Measurements from ENCODE around the gene CFAP69.
"Not testable (repeated sequence)": the region's sequence is repeated elsewhere in the genome, so short reads cannot be mapped to it uniquely, and the experiment has no call there.

CFAP69 gene

DNA sequence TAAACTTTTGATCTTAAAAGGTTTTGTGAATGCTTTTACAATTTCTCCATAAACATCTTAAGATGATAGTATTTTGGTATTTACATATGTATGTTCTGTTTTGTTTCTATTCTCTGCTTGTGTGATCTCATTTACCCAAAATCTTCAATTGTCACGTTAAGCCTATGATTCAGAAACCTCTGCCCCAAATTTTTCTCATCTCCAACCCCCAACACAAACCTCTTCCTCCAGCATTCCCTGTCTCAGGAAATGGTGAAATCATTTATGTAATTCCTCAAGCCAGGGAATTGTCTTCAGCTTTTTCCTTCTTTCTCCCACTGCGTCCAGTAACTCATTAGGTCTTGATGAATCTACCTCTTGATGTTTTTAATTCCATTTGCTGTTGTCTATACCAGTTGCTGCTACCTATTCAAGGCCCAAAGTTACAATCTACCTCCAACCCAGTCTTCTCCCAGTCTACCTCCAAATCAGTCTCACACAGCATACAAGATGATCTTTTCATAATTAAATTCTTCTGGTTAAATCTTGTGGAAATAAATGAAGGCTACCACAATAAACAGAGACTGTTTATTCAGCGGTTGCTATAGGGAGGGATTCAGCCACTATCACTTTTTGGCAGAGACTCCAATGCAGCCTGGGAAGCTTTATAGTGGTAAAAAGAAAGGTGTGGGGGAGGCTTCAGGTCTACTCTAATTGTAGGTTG is 5.8 kb downstream of the CFAP69 start:
- Histone ChIP-seq H3K36me3 (ENCODE audit: insufficient read depth, low read length) (no peaks in the 10 kb centered on the region), H3K27ac (ENCODE audit: low read depth, low read length) (peak overlapping the region; percentile 93), H3K4me3 (ENCODE audit: low read depth, low read length) (peak overlapping the region; percentile 33), H2AFZ (ENCODE audit: low read length, unreplicated experiment) (peak overlapping the region; percentile 55), H3K79me2 (ENCODE audit: control insufficient read depth, insufficient read depth, low read length, unreplicated experiment) (no peaks in the 10 kb centered on the region), H3K27me3 (ENCODE audit: insufficient read depth, low read length) (no peaks in the 10 kb centered on the region), H3K4me1 (ENCODE audit: control insufficient read depth, insufficient read depth, low read length, unreplicated experiment) (peaks cover 23% of the 10 kb centered on the region)

DNA sequence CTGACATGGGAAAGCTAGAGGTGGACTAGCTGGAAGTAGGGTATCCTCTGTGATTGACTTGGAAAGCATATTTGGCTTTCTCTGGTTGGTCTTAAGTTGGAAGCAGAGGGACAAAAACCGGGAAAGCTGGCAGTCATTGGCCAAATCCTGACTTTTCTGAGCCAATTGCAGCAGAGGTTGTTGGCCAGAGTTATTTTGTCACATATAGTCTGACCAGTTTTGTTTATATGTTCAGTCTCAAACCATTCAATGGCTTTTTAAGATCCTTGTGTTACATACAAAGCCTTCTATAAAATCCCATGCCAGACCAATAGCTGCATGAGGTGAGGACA is 6.3 kb downstream of the CFAP69 start:
- peaks cover 23% of the 10 kb centered on the region for H3K4me1 ChIP-seq (ENCODE audit: control insufficient read depth, insufficient read depth, low read length, unreplicated experiment)
- H3K27ac ChIP-seq (ENCODE audit: low read depth, low read length): peak overlapping the region; percentile 93
- no peaks in the 10 kb centered on the region for H3K36me3 ChIP-seq (ENCODE audit: insufficient read depth, low read length)
- no peaks in the 10 kb centered on the region for H3K27me3 ChIP-seq (ENCODE audit: insufficient read depth, low read length)
- H2AFZ ChIP-seq (ENCODE audit: low read length, unreplicated experiment): peak overlapping the region; percentile 55
- H3K79me2 ChIP-seq (ENCODE audit: control insufficient read depth, insufficient read depth, low read length, unreplicated experiment): no peaks in the 10 kb centered on the region
- H3K4me3 ChIP-seq (ENCODE audit: low read depth, low read length): 0 out of 2 replicates have a peak overlapping the region, but pooled peaks have one; percentile 33

DNA sequence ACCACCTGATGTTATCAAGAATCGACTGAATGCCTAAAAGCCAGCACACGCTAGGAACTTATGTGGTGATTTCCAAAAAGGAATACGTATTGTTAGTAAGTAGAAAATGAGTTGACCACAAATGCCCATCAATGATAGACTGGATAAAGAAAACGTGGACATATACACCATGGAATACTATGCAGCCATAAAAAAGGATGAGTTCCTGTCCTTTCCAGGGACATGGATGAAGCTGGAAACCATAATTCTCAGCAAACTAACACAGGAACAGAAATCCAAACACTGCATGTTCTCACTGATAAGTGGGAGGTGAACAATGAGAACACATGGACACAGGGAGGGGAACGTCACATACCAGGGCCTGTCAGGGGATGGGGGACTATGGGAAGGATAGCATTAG is 11.0 kb downstream of the CFAP69 start:
- H2AFZ ChIP-seq (ENCODE audit: low read length, unreplicated experiment); H3K36me3 ChIP-seq (ENCODE audit: insufficient read depth, low read length): not testable (repeated sequence)

DNA sequence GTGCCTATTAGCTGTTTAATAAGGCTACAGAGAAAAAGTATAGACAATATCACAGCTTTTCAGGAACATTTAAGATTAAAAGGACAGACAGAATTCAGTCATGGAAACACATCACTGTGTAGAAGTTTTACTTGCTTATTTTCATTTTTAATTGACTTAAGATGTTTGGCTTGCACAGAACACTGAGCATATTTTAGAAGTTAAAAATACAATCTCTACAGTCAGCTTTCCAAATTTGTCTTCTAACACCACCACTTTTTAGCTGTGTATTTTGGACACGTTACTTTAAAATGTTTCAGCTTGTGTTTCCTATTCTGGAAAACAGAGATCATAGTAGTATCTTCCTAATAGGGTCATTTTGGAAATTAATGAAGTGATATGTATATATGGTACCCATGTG is 11.8 kb downstream of the CFAP69 start:
- no peak overlapping the region for H3K27ac ChIP-seq (ENCODE audit: low read depth, low read length)

More for the DNA sequence above, 11.0 kb downstream of the CFAP69 start:
- H3K27ac ChIP-seq (ENCODE audit: low read depth, low read length); H3K27me3 ChIP-seq (ENCODE audit: insufficient read depth, low read length); H3K4me3 ChIP-seq (ENCODE audit: low read depth, low read length); H3K79me2 ChIP-seq (ENCODE audit: control insufficient read depth, insufficient read depth, low read length, unreplicated experiment); H3K4me1 ChIP-seq (ENCODE audit: control insufficient read depth, insufficient read depth, low read length, unreplicated experiment): not testable (repeated sequence)

DNA sequence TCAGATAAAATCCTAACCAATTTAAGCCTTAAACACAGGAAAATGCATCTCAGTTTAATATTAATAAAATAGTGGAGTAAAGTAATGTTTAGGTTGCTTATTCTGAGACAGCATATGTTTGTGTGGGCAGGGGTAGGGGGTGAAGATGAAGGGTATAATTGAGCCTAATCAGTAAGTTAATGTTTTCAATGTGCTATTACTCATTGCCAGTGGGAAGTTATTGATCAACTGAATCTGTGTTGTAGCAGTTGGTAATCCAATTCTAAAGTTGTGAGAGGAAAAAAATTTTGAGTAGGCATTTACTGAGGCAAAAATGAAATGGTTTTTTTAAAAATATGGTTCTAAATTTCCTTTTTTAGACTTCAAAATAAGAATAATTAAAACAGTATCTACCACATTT is 16.5 kb downstream of the CFAP69 start:
- Histone ChIP-seq H3K36me3 (ENCODE audit: insufficient read depth, low read length) (no peaks in the 10 kb centered on the region), H2AFZ (ENCODE audit: low read length, unreplicated experiment) (no peak overlapping the region), H3K27ac (ENCODE audit: low read depth, low read length) (no peak overlapping the region), H3K79me2 (ENCODE audit: control insufficient read depth, insufficient read depth, low read length, unreplicated experiment) (no peaks in the 10 kb centered on the region), H3K4me1 (ENCODE audit: control insufficient read depth, insufficient read depth, low read length, unreplicated experiment) (peaks cover 14% of the 10 kb centered on the region), H3K4me3 (ENCODE audit: low read depth, low read length) (no peak overlapping the region), H3K27me3 (ENCODE audit: insufficient read depth, low read length) (no peaks in the 10 kb centered on the region)

More for the DNA sequence above, 11.8 kb downstream of the CFAP69 start:
- Histone ChIP-seq H3K36me3 (ENCODE audit: insufficient read depth, low read length) (no peaks in the 10 kb centered on the region), H3K4me1 (ENCODE audit: control insufficient read depth, insufficient read depth, low read length, unreplicated experiment) (no peaks in the 10 kb centered on the region), H3K4me3 (ENCODE audit: low read depth, low read length) (no peak overlapping the region), H3K79me2 (ENCODE audit: control insufficient read depth, insufficient read depth, low read length, unreplicated experiment) (no peaks in the 10 kb centered on the region), H3K27me3 (ENCODE audit: insufficient read depth, low read length) (no peaks in the 10 kb centered on the region), H2AFZ (ENCODE audit: low read length, unreplicated experiment) (no peak overlapping the region)

DNA sequence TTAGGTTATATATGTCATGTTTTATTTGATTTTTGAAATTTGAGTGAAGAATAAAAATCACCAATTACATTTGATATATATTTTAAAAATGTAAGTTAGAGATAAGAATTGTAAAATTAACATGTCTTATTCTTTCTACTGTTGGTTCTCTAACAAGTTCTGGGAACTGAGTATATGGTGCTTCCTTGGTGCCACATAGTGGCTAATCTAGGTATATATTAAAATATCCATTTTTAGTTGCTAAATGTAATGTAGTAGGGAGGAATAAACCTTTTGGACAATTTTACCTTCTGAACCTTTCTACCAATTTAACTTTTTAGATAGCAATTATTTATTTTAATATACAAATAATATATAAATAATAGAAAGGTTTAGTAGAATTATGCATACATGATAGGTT is 17.5 kb downstream of the CFAP69 start:
- Histone ChIP-seq H3K36me3 (ENCODE audit: insufficient read depth, low read length) (no peaks in the 10 kb centered on the region), H3K27ac (ENCODE audit: low read depth, low read length) (no peak overlapping the region)

DNA sequence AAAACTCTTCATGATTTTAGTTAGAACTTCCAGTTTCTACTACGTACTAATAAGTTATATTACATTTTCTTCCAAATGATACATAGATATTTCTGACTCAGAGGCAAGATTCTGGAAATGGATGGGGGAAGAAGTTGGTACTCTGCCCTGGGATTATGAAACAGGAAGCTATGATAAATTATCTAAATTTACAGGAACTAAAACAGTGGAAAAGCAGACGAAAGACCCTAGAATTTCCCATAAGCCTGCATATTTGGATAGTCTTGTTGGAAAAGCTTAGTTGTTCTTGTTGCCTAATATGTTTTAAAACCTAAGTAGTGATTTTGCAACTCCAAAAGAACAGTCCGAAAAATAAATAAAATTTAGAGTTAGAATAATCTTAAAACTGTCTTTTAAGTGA is 21.8 kb downstream of the CFAP69 start:
- Histone ChIP-seq H3K79me2 (ENCODE audit: control insufficient read depth, insufficient read depth, low read length, unreplicated experiment) (no peaks in the 10 kb centered on the region), H2AFZ (ENCODE audit: low read length, unreplicated experiment) (peak overlapping the region; percentile 34), H3K4me3 (ENCODE audit: low read depth, low read length) (peak overlapping the region; percentile 46), H3K27me3 (ENCODE audit: insufficient read depth, low read length) (no peaks in the 10 kb centered on the region), H3K4me1 (ENCODE audit: control insufficient read depth, insufficient read depth, low read length, unreplicated experiment) (peaks cover 48% of the 10 kb centered on the region), H3K36me3 (ENCODE audit: insufficient read depth, low read length) (no peaks in the 10 kb centered on the region), H3K27ac (ENCODE audit: low read depth, low read length) (peak overlapping the region; percentile 84)

More for the DNA sequence above, 17.5 kb downstream of the CFAP69 start:
- Histone ChIP-seq H2AFZ (ENCODE audit: low read length, unreplicated experiment) (no peak overlapping the region), H3K27me3 (ENCODE audit: insufficient read depth, low read length) (no peaks in the 10 kb centered on the region), H3K4me1 (ENCODE audit: control insufficient read depth, insufficient read depth, low read length, unreplicated experiment) (peaks cover 21% of the 10 kb centered on the region), H3K79me2 (ENCODE audit: control insufficient read depth, insufficient read depth, low read length, unreplicated experiment) (no peaks in the 10 kb centered on the region), H3K4me3 (ENCODE audit: low read depth, low read length) (no peak overlapping the region)

DNA sequence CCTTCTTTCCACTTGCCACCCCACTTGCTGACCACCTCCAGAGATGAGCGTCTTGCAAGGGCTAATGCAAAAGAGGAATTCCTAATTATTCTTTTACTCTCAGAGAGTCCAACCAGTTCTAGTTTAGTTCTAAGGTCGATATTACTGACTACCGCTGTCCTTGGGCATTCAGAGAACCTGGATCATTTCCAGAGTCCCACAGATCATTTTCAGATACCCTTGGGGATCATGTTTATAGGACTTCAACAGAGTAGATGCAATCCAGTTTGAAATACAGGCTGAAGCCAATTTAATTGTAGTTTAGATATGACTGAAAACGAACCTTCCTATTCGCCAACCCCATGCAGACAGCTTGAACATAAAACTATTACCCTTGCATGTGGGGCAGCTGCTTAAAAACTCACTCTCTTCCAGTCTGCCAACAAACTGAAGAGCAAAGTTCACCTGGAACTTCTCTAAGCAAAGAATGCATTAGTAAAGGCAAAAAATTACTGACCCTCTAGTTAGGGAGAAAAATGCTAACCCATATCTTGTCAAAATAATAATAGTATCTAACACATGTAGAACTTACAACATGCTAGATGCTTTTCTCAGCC is 22.4 kb downstream of the CFAP69 start:
- H3K4me3 ChIP-seq (ENCODE audit: low read depth, low read length): peak overlapping the region; percentile 46
- H3K36me3 ChIP-seq (ENCODE audit: insufficient read depth, low read length): no peaks in the 10 kb centered on the region
- H3K27ac ChIP-seq (ENCODE audit: low read depth, low read length): peak overlapping the region; percentile 84
- peak overlapping the region; percentile 34 for H2AFZ ChIP-seq (ENCODE audit: low read length, unreplicated experiment)
- H3K79me2 ChIP-seq (ENCODE audit: control insufficient read depth, insufficient read depth, low read length, unreplicated experiment): no peaks in the 10 kb centered on the region
- H3K27me3 ChIP-seq (ENCODE audit: insufficient read depth, low read length): no peaks in the 10 kb centered on the region
- H3K4me1 ChIP-seq (ENCODE audit: control insufficient read depth, insufficient read depth, low read length, unreplicated experiment): peaks cover 54% of the 10 kb centered on the region

DNA sequence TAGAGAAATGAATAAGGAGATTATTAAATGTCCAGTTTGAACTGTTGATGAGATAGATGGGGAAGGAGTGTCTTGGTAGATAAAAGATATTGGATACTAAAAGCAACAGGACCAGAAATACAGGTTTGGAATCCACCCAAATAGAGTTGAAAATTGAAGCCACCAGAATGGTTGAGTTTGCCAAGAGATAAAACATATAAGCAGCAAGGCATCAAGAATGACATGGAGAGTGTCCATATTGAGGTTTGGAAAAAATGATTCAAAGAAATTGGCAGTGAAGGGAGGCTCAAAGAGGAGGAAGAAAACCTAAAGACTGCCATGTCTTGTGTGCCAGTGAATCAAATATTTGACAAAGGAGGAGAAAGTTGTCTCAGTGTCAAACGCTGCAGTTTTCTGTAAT is 24.2 kb downstream of the CFAP69 start:
- Histone ChIP-seq H3K27ac (ENCODE audit: low read depth, low read length) (no peak overlapping the region), H3K4me1 (ENCODE audit: control insufficient read depth, insufficient read depth, low read length, unreplicated experiment) (peaks cover 57% of the 10 kb centered on the region), H3K27me3 (ENCODE audit: insufficient read depth, low read length) (no peaks in the 10 kb centered on the region), H3K4me3 (ENCODE audit: low read depth, low read length) (no peak overlapping the region), H3K36me3 (ENCODE audit: insufficient read depth, low read length) (no peaks in the 10 kb centered on the region), H2AFZ (ENCODE audit: low read length, unreplicated experiment) (no peak overlapping the region), H3K79me2 (ENCODE audit: control insufficient read depth, insufficient read depth, low read length, unreplicated experiment) (no peaks in the 10 kb centered on the region)

DNA sequence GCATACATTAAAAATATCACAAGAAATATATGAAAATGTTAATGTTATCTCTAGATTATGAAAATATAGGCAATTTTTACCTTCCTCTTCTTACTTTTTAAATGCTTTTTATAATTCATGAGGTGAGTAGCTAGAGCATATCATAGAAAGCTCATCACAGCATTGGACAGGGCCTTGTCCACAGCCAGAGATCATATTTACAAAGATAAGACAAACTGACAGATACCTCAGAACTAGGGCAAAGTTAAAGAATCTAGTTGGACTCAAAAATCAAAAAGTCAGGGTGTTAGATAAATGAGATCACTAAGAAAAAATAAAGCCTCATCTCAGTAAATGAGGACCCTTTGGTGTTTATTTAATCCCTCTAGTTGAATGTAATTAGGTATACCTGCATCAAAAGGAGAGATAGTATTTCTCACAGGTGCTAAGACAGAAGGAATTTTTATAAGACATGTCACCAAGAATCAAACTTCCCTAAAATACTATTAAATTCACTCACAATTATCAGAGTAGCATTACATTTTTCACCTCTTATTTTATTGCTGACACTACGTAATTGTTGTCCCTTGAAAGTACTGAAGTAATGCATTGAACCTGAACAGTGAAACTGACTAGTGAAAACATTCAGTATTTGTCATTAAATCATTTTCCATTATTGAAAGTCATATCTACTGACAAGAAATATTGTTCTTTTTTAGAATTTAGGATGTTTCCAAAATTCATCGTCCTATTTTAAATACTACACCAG is 25.6 kb downstream of the CFAP69 start:
- H2AFZ ChIP-seq (ENCODE audit: low read length, unreplicated experiment): no peak overlapping the region
- H3K4me1 ChIP-seq (ENCODE audit: control insufficient read depth, insufficient read depth, low read length, unreplicated experiment): peaks cover 52% of the 10 kb centered on the region
- no peaks in the 10 kb centered on the region for H3K79me2 ChIP-seq (ENCODE audit: control insufficient read depth, insufficient read depth, low read length, unreplicated experiment)
- H3K36me3 ChIP-seq (ENCODE audit: insufficient read depth, low read length): no peaks in the 10 kb centered on the region
- H3K27me3 ChIP-seq (ENCODE audit: insufficient read depth, low read length): no peaks in the 10 kb centered on the region
- H3K4me3 ChIP-seq (ENCODE audit: low read depth, low read length): no peak overlapping the region
- peak overlapping the region; percentile 54 for H3K27ac ChIP-seq (ENCODE audit: low read depth, low read length)

DNA sequence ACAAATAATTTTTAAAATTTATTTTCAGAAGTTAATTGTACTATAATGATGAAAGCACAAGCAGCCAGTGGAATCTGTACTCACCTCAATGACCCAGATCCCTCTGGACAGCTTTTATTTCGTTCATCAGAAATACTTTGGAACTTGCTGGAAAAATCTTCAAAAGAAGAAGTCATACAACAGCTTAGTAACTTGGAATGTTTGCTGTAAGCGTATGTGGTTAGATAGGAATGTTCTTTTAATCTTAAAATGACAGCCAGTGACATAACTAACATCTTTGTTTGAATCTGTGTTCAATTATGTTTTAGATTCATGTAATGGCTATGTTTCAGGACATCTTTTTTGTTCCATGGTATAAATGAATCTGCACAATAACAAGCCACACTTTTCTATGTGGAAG is 26.8 kb downstream of the CFAP69 start:
- Histone ChIP-seq H3K27ac (ENCODE audit: low read depth, low read length) (peak overlapping the region; percentile 54), H3K79me2 (ENCODE audit: control insufficient read depth, insufficient read depth, low read length, unreplicated experiment) (no peaks in the 10 kb centered on the region), H3K36me3 (ENCODE audit: insufficient read depth, low read length) (no peaks in the 10 kb centered on the region), H3K4me1 (ENCODE audit: control insufficient read depth, insufficient read depth, low read length, unreplicated experiment) (peaks cover 42% of the 10 kb centered on the region), H3K27me3 (ENCODE audit: insufficient read depth, low read length) (no peaks in the 10 kb centered on the region), H2AFZ (ENCODE audit: low read length, unreplicated experiment) (no peak overlapping the region), H3K4me3 (ENCODE audit: low read depth, low read length) (no peak overlapping the region)

Data from ACC112 (cell line).